Measurements from ENCODE around the gene PRICKLE2.

PRICKLE2 gene

GRCh38 chr3:64253689-64254088 is 28.4 kb upstream of the PRICKLE2 start:
- no peak for DNase-seq

- no peak for DNase-seq
Observed at GRCh38 chr3:64251019-64251418, 25.8 kb upstream of the PRICKLE2 start.

- DNase-seq = no peak
Observed at GRCh38 chr3:64247991-64248646, 22.9 kb upstream of the PRICKLE2 start.

DNA sequence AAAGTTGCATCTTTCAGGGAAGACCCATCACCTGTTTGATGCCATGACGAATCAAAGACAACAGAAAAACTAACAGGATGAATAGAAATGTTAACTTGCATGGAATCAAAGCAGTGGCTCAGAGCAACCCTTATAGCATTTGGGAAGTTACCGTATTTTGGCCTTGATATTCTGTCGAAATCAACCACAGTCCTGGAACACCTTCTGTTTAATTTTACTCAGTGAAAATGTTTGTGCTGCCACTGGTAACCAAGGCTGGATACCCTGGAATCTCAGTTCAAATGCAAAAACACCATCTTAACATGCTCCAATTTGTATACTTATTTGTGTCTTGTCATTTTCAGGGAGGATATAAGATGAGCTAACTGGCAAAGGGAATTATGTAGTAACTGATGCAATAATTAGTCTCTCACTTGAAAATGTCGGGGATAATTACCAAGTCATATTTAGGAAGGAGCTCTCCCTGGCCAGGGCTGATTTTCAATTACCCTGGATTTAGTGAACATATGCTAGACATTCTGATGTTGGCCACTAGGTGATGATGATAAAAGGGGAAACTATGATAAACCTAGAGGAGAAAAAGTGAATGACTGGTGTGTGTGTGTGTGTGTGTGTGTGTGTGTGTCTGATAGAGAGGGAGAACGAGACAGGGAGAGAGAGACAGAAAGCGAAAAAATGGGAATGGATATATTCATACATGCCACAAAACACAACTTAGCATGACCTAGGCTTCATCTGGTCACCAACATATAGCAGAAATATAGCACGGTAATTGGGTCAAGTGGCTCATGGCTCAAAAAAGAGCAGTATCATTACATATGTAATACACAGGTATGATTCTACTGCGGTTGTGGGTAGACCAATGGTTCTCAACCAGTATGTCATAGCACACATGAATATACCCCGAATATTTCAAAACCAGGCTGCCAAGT is 19.0 kb upstream of the PRICKLE2 start:
- DNase-seq = peak; percentile 41

- peak; percentile 40 for DNase-seq
Observed at GRCh38 chr3:64242435-64242834, 17.2 kb upstream of the PRICKLE2 start.

DNA sequence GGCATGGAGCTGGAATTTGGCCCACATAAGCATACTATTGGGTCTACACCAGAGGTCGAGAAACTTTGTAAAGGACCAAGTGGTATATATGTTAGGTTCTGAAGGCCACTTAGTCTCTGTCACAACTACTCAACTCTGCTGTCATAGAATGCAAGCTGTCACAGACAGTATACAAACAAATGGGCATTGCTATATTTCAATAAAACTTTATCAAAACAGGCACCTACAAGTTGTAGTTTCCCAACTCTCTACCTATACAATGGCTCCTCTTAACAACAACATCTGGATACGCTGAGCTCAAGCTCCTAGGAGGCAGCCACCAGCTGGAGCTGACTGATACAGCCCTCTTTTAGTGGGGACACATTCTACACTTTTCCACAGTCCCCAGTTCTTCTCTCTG is 15.7 kb upstream of the PRICKLE2 start:
- DNase-seq = no peak

DNA sequence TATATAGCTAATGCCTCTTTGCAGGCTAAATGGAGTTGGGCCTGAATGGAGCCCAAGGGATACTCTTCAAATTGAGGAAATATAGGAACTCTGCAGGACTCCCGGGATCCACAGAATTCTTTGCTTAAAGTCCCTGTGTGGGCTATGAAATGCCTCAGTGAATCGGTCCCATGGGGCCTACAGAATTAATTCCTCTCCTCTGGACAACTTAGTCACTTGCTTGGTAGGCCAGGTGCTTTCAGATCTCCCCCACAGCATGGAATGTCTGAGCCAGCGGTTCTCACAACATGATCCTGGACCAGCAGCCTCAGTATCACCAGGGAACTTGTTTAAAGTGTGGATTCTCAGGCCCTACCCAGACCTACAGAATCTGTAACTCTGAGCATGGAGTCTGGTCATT is 15.1 kb upstream of the PRICKLE2 start:
- peak; percentile 52 for DNase-seq

DNA sequence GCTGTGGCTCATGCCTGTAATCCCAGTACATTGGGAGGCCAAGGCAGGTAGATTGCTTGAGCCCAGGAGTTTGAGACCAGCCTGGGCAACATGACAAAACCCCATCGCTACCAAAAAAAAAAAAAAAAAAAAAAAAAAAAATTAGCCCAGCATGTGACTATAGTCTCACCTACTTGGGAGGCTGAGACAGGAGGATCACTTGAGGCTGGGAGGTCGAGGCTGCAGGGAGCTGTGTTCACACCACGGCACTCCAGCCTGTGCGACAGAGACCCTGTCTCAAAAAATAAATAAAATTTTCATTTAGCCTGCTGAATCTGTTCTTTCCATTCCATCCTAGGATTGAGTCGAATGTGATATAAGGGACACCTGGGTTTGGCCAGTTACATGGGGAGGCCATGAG is 14.6 kb upstream of the PRICKLE2 start:
- no peak for DNase-seq

- peak; percentile 100 for DNase-seq
Observed at GRCh38 chr3:64238971-64239667, 13.9 kb upstream of the PRICKLE2 start.

- no peak for DNase-seq
Observed at GRCh38 chr3:64237083-64237482, 11.8 kb upstream of the PRICKLE2 start.

GRCh38 chr3:64235605-64236004 is 10.3 kb upstream of the PRICKLE2 start:
- no peak for DNase-seq

DNA sequence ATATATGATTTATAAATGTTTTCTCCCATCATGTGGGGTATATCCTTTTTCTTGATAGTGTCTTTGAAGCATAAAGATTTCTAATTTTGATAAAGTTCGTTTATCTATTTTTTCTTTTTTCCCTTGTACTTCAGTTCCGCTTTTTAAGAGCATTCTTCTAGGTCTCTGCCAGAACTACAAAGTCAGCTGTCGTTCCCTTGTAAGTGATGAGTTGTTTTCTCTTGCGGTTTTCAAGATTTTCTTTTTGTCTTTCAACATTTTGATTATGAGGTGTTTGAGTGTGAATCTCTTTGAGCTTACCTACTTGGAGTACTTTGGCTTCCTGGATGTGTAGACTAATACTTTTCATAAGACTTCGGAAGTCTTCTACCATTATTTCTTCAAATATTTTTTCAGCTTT is 9.3 kb upstream of the PRICKLE2 start:
- no peak for DNase-seq

DNA sequence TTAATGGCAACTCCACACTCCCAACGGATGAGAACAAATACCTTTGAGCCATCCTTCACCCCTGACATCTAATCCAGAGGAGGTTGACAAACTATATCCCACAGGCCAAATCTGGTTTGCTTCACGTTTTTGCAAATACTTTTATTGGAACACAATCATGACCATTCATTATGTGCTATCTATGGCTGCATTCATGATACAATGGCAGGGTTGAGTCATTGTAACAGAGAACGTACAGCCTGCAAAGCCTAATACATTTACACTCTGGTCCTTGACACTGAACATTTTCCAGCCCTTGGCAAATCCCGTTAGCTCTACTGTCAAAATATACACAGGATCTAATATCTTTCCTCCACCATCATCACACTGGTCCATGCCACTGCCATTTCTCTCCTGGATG is 7.6 kb upstream of the PRICKLE2 start:
- no peak for DNase-seq

DNA sequence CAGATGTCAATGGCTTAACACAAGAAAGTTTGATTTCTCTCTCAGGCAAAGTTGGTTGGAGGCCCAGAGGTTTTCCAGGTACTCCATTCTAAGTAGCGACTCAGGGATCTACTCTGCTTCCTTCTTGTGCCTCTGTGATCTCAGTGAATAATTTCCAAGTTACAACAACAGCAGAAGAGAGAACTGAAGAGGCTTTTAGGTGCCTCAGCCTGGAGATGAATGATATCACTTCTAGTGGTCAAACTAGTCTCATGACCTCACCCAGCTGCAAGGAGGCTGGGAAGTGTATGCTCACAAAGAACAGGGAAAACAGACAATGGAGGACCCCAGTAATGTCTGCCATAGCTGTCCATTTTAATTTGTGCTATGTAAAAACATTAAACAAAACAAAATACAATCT is 4.6 kb upstream of the PRICKLE2 start:
- DNase-seq = peak; percentile 40

- DNase-seq = no peak
Observed at GRCh38 chr3:64228110-64228509, 2.8 kb upstream of the PRICKLE2 start.

- DNase-seq = no peak
Observed at GRCh38 chr3:64226730-64227129, 1.5 kb upstream of the PRICKLE2 start.

GRCh38 chr3:64225695-64226499 is 631 bp upstream of the PRICKLE2 start:
- no peak for DNase-seq

DNA sequence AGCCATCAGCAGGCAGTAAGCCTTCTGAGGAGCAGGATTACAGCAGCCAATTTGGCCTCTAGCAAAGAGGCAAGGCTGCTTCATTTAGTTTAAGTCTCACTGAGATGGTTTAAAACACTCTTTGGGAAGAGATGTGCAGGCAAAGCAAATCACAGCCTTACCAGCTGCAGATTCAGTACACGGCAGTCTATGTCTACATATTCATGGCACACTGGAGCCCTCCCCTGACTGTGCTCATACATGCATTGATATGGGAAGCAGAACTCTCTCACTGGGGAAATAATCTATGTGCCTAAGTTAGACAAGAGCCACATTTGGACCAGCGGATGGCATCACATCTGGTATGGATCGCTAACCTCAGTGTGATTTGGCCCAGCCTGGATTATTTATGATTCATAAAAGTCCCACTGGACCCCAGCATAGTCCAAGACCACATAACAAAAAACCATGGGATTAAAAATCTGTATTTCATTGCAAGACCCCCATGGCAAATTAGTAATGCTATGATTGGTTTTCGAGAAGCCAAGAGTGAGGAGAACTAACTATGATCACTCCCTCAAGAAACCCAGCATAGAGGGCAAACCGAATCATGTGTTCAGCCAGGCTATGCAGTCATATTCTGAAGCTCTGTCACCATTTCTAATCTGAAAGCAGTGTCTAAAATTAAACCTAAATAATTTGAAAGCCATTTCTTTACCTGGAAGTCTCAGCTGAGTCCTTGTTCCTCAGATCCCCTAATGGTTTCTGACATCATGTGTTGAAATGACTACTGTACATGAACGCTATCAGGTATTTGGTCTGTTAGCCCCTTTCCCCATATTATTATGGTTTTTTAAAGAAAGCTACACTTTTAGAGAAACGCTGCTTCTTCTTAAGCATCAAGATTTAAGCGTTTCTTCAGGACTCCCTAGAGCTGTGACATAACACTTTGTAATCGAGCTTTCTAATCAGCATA is 1.2 kb downstream of the PRICKLE2 start:
- peak; percentile 61 for DNase-seq

- DNase-seq = no peak
Observed at GRCh38 chr3:64222501-64223111, 2.7 kb downstream of the PRICKLE2 start.

DNA sequence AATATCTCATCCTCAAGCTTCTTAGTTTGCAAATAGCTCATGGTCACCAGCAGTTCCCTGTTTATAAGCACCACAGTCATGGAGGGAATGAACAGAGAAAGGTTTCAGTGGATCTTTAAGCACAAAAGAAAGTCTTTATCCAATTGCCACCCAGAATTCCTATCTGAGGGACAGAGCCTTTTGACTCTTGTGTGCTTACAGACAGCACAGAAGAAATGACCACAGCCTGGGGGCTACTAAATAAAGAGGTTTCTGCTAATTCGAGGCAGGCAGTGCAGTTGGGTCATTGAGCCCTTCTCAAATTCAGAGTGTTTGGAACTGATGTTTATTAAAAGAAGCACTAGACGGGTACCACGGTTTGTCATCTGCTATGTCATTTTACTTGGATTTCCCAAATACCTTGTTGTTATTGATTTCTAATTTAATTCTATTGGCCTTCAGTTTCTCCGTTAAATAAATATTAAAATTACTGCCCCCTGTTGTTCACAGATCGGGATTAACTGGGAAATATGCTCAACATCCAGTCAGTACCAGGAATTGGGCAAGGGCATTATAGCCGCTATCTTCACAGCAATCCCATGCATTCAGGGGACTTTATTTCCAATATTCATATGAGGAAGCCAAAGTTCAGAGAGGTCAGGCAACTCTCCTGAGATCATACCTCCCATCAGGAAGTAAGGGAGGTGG is 3.6 kb downstream of the PRICKLE2 start:
- DNase-seq = no peak

Measured in fibroblast of skin of abdomen (primary cell).